DOHH2 (cell line): ENCODE data around the gene ATP2A2.

Experiments
- H3F3A ChIP-seq: fragments of 200-600 bp; sonication (generic), shearing (Covaris generic); 2 replicates; pipeline ENCODE4 v1.6.0; 2016; ENCODE audit warnings: antibody characterized with exemption, mild to moderate bottlenecking; ENCODE audit not compliant: control insufficient read depth, insufficient read depth
- H3K27ac ChIP-seq: fragments of 200-600 bp; sonication (generic); 2 replicates; pipeline ENCODE4 v1.5.1; 2014; ENCODE audit warnings: low read depth, mild to moderate bottlenecking, low read length, moderate library complexity
- H3K27me3 ChIP-seq: fragments of 200-600 bp; sonication (generic); 2 replicates; pipeline ENCODE4 v1.6.1; 2014; ENCODE audit warnings: mild to moderate bottlenecking, low read length, mixed read lengths; ENCODE audit not compliant: control insufficient read depth
- H3K36me3 ChIP-seq: fragments of 200-600 bp; sonication (generic); 2 replicates; pipeline ENCODE4 v1.6.1; 2014; ENCODE audit warnings: mild to moderate bottlenecking, low read length, moderate library complexity, mixed read lengths; ENCODE audit not compliant: control insufficient read depth
- H3K4me1 ChIP-seq: fragments of 200-600 bp; sonication (generic); 2 replicates; pipeline ENCODE4 v1.6.1; 2014; ENCODE audit warnings: mild to moderate bottlenecking, low read length, mixed read lengths; ENCODE audit not compliant: control insufficient read depth
- H3K4me2 ChIP-seq: fragments of 200-600 bp; sonication (generic); 2 replicates; pipeline ENCODE4 v1.6.0; 2014; ENCODE audit warnings: mild to moderate bottlenecking, low read length, moderate library complexity
- H3K4me3 ChIP-seq: fragments of 200-600 bp; sonication (generic); 2 replicates; pipeline ENCODE4 v1.5.1; 2014; ENCODE audit warnings: mild to moderate bottlenecking, low read length, mixed read lengths
- H3K79me2 ChIP-seq: fragments of 200-600 bp; sonication (generic); 2 replicates; pipeline ENCODE4 v1.6.1; 2014; ENCODE audit warnings: mild to moderate bottlenecking, low read length, mixed read lengths; ENCODE audit not compliant: control insufficient read depth
- H3K9me2 ChIP-seq: fragments of 200-600 bp; sonication (generic); replicated peaks from 2 replicates; pipeline ENCODE4 v1.6.1; 2014; ENCODE audit warnings: mild to moderate bottlenecking, low read length, mixed read lengths; ENCODE audit not compliant: control insufficient read depth
- H3K9me3 ChIP-seq: fragments of 200-600 bp; sonication (generic); 2 replicates; pipeline ENCODE4 v1.6.1; 2014; ENCODE audit warnings: antibody characterized with exemption, low read length, mixed read lengths; ENCODE audit not compliant: control insufficient read depth, insufficient read depth
- H4K20me1 ChIP-seq: fragments of 200-600 bp; sonication (generic); 2 replicates; pipeline ENCODE4 v1.6.0; 2014; ENCODE audit warnings: low read depth, mild to moderate bottlenecking, antibody characterized with exemption, low read length, moderate library complexity; ENCODE audit not compliant: control insufficient read depth, insufficient read depth
- CTCF ChIP-seq: fragments of 200-600 bp; sonication (generic); IDR thresholded peaks from one replicate; pipeline ENCODE4 v1.5.1; 2014; ENCODE audit warnings: antibody characterized with exemption, mild to moderate bottlenecking, low read depth, low read length; ENCODE audit not compliant: poor library complexity, severe bottlenecking
- EZH2phosphoT487 ChIP-seq: fragments of 200-600 bp; sonication (generic); IDR thresholded peaks from 2 replicates; pipeline ENCODE4 v1.6.1; 2017; ENCODE audit warnings: borderline replicate concordance, mild to moderate bottlenecking, antibody characterized with exemption, low read length, moderate library complexity, mixed read lengths

Gene ATP2A2

GRCh38 chr12:110278255-110278536, 2.9 kb upstream of the ATP2A2 start:
- Histone ChIP-seq H3K4me2 (no peak overlapping the region), H3K36me3 (peaks cover 17% of the 10 kb centered on the region), H3F3A (peaks cover 4% of the 10 kb centered on the region; the same call in 1 of the 2 replicates), H3K9me3 (no peaks in the 10 kb centered on the region), H3K27me3 (no peaks in the 10 kb centered on the region), H3K79me2 (peaks cover 18% of the 10 kb centered on the region), H3K27ac (no peak overlapping the region), H3K4me1 (peaks cover 20% of the 10 kb centered on the region), H3K9me2 (no peaks in the 10 kb centered on the region), H4K20me1 (peaks cover 10% of the 10 kb centered on the region; the same call in 1 of the 2 replicates), H3K4me3 (no peak overlapping the region)
- no peak for TF ChIP-seq EZH2phosphoT487

- Histone ChIP-seq H3K27me3 (no peaks in the 10 kb centered on the region), H3K27ac (peak overlapping the region; percentile 76), H3K36me3 (peaks cover 33% of the 10 kb centered on the region), H3K4me3 (peak overlapping the region; percentile 92), H3F3A (peaks cover 4% of the 10 kb centered on the region; the same call in 1 of the 2 replicates), H3K9me2 (no peaks in the 10 kb centered on the region), H3K4me2 (peak overlapping the region; percentile 97), H4K20me1 (peaks cover 21% of the 10 kb centered on the region), H3K9me3 (no peaks in the 10 kb centered on the region), H3K79me2 (peaks cover 34% of the 10 kb centered on the region), H3K4me1 (peaks cover 35% of the 10 kb centered on the region)
- TF ChIP-seq CTCF = no peak
- no peak for TF ChIP-seq EZH2phosphoT487
These were observed 1.3 kb upstream of the ATP2A2 start for GRCh38 chr12:110279566-110280375.

GRCh38 chr12:110280392-110280778, 662 bp upstream of the ATP2A2 start:
- Histone ChIP-seq H3K9me3 (no peaks in the 10 kb centered on the region), H3K79me2 (peaks cover 40% of the 10 kb centered on the region), H3F3A (peaks cover 4% of the 10 kb centered on the region; the same call in 1 of the 2 replicates), H3K4me1 (peaks cover 42% of the 10 kb centered on the region), H3K4me3 (peak overlapping the region; percentile 92), H3K27ac (peak overlapping the region; percentile 76), H4K20me1 (peaks cover 24% of the 10 kb centered on the region), H3K27me3 (no peaks in the 10 kb centered on the region), H3K36me3 (peaks cover 39% of the 10 kb centered on the region), H3K9me2 (no peaks in the 10 kb centered on the region), H3K4me2 (peak overlapping the region; percentile 97)
- peak; percentile 18 for TF ChIP-seq CTCF
- TF ChIP-seq EZH2phosphoT487 = no peak
